HG03064 (cell line): ENCODE measurements around the gene MARCHF10.
"Not testable (repeated sequence)": the region's sequence is repeated elsewhere in the genome, so short reads cannot be mapped to it uniquely, and the experiment has no call there.

Experiments
- ATAC-seq: cut with Tn5 transposase; IDR thresholded peaks from one replicate; pipeline ENCODE4 v1.9.1; 2021; ENCODE audit warnings: low read depth; ENCODE audit not compliant: unreplicated experiment

The MARCHF10 gene, protein sequence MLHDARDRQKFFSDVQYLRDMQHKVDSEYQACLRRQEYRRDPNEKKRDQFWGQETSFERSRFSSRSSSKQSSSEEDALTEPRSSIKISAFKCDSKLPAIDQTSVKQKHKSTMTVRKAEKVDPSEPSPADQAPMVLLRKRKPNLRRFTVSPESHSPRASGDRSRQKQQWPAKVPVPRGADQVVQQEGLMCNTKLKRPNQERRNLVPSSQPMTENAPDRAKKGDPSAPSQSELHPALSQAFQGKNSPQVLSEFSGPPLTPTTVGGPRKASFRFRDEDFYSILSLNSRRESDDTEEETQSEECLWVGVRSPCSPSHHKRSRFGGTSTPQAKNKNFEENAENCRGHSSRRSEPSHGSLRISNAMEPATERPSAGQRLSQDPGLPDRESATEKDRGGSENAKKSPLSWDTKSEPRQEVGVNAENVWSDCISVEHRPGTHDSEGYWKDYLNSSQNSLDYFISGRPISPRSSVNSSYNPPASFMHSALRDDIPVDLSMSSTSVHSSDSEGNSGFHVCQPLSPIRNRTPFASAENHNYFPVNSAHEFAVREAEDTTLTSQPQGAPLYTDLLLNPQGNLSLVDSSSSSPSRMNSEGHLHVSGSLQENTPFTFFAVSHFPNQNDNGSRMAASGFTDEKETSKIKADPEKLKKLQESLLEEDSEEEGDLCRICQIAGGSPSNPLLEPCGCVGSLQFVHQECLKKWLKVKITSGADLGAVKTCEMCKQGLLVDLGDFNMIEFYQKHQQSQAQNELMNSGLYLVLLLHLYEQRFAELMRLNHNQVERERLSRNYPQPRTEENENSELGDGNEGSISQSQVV

DNA sequence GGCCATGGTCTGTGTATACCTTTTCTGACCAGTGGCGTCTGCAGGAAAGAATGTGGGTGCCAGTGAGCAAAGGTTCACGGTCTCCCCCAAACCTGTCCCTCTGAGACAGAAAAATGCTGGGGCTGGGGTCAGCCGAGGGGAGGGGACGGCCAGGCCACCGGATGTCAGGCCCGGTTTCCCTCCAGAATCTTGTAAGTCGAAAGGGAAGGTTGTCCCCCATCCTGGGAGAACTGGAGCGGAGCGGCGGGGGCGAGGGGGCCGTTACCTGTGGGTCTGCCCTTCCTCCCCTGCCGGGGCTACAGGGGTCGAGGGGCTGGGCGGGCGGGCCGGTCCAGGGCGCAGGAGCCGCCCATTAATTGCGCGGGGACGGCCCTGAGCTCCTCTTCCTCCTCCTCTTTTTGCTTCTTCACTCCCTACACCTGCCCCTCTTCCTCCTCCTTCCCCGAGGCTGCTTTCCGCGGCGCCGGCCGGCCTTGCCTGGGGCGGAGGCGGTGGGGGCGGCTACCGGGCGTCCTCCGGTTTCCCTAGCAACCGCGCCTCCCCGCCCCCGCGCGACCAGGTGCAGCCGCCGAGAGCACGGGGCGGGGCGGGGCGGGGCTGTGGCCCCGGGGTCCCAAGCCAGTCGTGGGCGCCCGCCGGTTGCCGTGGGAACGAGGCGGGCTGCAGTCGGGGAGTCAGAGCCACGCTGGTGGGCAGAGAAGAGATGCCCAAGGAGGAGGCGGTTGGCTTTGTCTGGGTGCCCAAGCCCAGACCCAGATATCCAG lies at the start of gene MARCHF10:
Gene MARCHF10 (minus strand): TSS at position 503 of the 764 bp plus-strand sequence. CDS start 6,579 bp downstream, outside the sequence.
- no peak for ATAC-seq

DNA sequence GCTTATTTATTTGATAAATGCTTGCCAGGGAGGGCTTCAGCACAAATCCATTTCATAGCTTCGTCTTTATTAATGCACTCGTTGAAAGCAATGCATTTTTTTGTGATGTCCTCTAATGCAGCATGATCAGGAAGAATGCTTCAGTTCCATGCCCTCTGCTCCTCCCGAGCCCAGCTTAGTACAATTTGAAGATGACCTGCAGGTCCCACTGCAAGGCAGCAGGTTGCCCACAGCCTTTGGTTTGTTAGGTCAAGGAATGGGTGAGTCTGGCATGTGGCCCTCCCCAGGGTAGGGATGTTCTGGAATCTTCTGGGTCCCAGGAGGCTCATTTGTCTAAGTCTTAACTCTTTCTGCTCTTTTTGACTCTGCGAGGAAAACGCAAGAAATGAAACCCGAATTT lies 49.4 kb upstream of the MARCHF10 start:
- ATAC-seq = no peak

DNA sequence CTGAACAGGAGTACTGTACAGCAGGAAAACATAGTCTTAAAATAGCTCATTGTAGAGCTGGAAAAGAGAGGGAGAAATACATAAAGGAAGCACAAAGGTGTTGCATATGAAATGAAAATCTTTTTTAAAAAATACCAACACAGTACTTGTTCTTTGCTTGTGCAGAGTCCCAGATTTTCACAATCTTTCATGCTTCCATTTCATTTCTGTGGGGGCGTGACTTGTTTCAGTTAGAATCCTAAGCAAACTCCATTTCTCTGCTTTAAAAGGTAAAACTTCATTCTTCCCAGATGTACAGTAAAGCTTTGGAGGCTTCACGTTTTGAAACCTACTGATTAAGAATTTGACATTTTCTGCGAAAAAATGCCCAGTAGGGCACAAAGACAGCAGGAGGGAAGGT lies 48.5 kb upstream of the MARCHF10 start:
- ATAC-seq = no peak

DNA sequence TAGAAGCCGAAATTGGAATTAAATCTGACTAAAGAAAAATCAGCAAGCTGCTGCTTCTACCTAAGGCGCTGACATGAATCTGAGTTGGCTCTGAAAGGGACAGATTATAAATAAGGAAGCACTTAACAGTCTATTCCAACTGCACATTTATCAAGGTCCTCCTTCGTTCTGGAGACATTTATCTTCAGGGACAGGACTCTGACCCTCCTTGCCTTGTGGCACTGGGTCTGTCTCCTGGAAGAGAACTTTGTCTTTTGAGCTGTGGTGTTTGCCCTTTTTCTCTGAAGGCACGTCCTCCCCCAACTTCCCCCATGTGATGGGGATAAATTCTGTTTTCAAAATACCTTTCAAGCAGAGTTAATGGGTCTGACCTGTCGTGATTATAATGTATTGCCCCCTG lies 47.0 kb upstream of the MARCHF10 start:
- ATAC-seq = no peak

DNA sequence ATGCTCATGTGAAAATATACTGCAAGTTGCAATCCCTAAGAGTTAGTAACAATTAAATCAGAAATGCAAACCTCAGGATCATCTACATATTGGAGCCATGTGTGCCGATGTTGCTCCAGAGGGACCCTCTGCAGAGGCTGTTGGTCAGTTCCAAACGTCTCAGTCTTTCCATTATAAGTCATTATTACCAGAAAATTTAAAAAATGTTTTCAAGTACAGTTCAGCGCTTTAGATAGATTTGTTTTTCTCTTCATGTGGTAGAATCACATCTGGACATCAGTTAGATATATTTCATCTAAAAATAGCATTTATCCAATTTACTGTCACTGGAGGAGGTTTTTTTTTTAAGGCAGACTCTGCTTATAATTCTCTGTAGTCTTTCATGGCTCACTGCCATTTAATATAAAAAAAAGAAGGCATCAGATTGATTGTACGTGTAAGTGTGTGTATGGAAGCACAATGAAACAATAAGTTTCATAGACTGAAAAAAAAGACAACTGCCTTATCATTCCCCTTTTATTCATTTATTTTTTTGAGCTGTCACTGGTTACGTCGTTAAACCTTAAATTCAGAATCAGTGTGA lies 46.1 kb upstream of the MARCHF10 start:
- ATAC-seq = no peak

DNA sequence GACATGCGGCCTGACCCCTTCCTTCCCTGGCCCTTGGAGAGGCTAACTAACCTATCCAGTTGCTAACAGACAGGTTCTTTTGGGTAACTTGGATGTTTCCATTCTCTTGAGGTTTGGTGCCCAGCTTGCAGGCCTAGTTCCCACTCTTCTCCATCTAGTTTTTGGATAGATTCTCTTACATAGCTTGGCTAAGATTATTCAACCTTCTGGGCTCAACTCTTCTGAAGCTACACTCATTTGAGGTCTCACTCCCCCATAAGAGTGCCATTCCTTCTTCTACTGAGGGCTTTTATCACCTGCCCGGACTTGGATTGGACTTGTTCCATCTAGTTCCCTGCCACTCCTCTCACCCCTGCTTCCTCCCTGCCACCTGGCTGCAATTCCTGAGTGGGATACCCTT lies 44.1 kb upstream of the MARCHF10 start:
- ATAC-seq = no peak

DNA sequence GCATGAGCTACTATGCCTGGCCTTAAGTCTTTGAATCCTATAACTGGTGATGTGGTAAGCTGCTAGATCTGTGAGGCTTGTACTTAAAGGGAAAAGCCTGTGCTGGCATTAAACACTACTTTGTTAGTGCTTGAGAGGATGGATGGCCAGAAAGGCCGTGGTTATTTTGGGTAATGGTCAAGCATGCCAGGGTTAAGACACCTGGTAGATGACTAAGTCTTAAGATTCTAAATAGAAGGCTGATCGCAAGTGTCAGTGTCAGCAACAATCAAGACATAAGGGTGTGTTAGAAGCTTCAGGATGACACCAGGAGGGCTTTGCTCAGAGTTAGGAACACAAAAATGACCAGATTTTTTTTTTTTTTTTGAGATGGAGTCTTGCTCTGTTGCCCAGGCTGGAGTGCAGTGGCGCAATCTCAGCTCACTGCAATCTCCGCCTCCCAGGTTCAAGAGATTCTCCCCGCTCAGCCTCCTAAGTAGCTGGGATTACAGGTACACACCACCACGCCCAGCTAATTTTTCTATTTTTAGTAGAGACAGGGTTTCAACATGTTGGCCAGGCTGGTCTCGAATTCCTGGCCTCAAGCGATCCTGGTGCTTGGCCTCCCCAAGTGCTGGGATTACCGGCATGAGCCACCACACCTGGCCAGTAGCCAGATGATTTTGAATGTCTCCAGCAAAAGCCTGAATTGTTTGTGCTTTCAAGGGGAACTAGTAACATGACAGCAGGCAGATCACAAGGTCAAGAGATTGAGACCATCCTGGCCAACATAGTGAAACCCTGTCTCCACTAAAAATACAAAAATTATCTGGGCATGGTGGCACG lies 41.7 kb upstream of the MARCHF10 start:
- not testable (repeated sequence) for ATAC-seq

DNA sequence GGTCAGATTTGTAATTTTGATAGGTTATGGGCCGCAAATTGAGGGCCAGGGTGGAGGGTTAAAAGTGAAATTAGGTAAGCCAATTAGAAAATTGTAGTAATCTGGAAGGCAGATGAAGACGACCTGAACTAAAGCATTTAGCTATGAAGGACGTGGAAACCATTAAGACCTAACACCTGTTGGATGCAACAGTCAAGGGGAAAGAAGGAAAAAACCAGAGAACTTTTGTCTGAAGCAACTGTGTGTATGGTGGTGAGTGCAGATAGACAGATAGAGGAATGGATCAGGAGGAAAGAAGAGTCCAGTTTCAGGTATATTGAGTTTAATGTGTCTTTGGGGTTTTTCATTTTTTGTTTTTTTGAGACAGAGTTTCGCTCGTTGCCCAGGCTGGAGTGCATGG lies 40.2 kb upstream of the MARCHF10 start:
- no peak for ATAC-seq

DNA sequence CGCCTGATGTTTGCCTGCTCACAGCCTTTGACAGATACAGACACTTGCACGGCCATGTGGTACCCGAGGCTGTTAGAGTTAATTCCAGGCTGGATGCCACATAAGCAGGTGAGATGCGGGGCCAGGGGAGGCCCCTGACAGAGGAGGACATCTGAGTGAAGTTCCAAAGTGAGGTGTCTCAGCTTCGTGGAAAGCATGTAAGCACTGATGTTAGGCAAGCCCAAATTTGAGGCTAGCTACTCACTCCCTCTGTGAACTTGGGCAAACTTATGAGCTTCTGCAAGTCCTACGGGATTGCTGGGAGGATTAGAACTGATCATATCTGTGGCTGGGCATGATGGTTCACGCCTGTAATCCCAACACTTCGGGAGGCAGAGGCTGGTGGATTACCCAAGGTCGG lies 39.3 kb upstream of the MARCHF10 start:
- no peak for ATAC-seq

DNA sequence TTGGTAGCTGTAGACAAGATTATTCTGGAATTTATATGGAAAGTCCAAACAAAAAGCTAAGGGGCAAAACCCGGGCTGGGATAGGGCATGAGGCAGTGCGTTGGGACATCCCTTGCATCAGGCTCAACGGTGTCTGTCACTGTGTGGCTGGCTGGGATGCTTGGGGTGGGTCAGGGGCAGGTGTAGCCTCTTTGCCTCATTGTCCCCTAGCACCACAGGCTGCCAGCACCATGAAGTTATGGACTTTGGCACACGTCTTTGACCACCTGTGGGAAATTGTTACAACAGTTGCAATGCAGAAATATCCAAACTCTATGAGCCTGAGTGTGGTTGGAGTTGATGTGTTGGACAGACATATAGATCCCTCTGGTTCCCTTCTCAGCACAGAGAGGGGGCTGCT lies 32.8 kb upstream of the MARCHF10 start:
- no peak for ATAC-seq

DNA sequence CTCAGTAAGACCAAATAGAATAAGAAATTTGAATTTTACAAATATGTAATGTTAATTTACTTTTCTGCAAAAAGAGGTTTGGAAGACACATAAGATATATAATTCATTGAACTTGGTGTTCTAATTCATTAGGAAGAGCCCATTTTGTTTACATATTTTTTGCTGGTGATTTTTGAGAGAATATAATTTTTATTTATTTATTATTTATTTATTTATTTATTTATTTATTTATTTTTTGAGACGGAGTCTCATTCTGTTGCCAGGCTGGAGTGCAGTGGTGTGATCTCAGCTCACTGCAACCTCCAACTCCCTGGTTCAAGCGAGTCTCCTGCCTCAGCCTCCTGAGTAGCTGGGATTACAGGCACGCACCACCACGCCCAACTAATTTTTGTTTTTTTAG lies 25.7 kb upstream of the MARCHF10 start:
- ATAC-seq = not testable (repeated sequence)

DNA sequence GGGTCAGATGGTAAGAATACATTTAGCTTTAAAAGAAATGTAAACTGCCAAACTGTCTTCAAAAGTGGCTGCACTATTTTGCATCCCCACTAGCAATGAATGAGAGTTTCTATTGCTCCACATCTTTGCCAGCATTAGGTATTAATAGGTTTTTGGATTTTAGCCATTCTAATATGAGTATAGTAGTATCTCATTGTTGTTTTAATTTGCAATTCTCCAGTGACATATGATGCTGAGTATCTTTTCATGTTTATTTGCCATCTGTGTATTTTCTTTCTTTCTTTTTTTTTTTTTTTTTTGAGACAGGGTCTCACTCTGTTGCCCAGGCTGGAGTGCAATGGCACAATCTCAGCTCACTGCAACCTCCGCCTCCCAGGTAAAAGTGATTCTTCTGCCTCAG lies 24.3 kb upstream of the MARCHF10 start:
- ATAC-seq = no peak

DNA sequence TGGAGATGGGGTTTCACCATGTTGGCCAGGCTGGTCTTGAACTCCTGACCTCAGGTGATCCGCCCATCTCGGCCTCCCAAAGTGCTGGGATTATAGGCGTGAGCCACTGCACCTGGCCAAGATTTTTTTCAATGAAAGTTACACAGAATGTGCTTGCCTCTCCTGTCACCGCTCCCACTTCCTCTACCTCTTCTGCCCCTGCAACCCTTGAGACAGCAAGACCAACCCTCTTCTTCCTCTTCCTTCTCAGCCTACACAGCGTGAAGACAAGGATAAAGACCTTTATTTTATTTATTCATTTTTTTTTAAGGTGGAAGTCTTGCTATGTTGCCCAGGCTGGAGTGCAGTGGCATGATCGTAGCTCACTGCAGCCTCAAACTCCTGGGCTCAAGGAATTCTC lies 23.0 kb upstream of the MARCHF10 start:
- not testable (repeated sequence) for ATAC-seq

DNA sequence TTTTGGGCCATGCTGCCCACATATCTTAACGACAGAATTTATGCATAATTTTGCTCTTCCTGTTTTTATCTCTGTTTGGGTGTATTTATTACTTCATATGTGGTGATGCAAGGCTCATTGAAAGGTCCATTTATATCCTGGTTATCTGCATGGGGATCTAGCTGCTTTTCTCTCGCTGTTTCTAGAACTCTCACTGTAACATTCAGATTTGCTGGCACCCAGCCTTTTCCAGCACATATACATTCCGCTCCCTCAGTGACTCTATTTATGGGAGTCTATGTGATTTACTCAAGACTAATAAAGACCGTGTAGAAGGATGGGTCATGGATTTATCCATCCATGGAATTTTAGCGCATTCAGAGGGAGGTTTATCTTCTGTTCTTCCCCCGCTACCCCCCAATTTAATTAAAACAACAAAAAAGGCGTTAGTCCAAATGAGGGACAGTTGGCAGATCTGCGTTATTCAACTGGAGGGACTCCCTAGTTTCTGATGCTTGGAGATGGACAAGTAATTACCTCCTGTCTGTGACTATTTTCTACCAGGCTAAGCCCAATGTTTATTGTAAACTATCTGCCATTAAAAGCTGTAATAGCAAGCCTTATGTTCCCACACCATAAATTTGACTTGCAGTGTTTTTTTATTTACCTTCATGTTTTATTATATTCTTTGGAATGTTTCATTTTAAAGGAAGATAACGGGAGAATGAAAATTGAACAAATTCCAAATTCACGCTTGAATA lies 19.8 kb upstream of the MARCHF10 start:
- ATAC-seq = no peak

DNA sequence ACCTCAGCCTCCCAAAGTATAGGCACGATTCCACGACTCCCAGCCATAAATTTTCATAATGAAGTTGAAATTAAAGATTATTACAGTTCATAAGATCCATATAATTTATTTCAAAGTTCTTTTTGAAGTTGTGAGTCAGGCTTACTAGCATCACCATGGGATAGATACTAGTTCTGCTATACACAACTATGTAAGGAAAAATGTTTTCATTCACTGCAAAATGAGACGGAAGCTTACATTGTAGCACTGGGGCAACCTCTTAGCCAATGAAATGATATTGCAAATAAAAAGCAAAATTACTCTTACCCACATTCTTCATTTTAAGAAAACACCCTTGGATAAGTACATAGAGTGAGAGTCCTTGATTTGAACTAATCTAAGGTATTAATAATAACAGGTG lies 18.8 kb upstream of the MARCHF10 start:
- ATAC-seq = no peak

DNA sequence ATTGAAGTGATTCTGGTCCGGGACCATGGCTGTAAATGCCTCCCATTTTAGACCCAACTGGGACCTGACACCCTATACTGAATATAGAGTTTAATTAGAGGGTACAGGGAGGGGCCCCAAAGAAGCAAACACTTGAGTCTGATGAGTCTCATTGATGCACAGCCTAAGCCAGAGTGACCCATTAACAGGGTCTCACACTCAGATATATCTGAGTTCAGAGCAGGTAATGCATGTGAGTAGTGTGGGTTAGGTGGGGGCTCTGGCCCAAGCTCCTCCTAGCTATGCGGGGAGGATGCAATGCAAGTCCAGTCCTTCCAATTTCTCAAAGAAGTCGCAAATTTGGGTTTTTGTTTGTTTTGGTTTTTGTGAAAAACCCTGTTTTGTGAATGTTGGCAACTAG lies 17.1 kb upstream of the MARCHF10 start:
- no peak for ATAC-seq

DNA sequence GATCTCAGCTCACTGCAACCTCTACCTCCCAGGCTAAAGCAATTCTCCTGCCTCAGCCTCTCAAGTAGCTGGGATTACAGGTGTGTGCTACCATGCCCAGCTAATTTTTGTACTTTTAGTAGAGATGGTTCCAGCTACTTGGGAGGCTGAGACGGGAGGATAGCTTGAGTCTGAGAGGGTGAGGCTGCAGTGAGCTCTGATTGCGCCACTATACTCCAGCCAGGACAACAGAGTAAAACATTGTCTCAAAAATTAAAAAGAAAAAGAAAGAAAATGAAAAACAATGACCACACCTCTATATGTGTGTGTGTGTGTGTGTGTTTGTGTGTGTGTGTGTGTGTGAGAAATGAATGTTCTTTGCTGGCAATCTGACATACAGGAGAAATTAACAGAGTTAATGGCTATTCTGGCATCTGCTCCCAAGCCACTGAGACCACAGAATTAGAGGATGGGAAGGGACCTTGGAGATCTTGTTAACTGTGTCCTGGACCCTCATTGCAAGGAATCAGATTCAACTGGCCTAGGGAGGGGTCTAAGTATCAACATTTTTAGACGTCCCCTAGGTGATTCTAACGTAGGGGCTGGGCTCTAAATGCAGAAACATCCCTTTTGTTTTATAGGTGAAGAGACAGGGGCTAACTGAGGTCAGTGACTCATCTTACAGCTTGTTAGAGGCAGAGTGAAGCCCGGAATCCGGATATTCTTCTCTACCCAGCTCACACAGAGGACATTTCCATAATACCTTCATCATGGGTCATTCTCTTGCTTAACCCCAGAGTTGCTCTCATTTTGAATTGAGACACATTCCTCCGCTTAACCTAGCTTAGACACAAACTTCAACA lies 16.4 kb upstream of the MARCHF10 start:
- no peak for ATAC-seq

DNA sequence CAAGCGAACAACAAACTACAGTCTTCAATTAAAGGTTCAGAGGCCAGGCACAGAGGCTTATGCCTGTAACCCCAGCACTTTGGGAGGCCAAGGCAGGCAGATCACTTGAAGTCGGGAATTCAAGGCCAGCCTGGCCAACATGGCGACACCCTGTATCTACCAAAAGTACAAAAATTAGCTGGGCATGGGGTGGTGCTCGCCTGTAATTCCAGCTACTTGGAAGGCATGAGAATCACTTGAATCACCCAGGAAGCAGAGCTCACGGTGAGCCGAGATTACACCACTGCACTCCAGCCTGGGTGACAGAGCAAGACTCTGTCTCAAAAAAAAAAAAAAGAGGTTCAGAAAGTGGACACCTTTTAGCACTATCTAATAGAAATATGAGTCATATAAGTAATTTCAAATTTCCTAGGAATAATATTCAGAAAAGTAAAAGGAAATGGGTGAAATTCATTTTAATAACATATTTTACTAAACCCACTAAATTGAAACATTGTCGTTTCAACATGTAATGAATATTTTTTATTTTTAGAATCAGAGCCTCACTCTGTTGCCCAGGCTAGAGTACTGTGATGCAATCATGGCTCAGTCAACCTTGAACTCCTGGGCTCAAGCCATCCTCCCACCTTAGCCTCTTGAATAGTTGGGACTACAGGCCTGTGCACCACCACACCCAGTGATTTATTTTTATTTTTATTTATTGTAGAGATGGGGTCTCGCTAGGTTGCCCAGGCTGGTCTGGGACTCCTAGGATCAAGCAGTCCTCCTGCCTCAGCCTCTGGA lies 15.2 kb upstream of the MARCHF10 start:
- no peak for ATAC-seq
